ENCODE measurements around the gene CWF19L1. TPM values are rescaled to one million over a fixed set of nuclear protein-coding genes. Genes with fewer than 3 reads are reported as not detected.

CWF19L1 gene
- total and polyA plus RNA-seq, 4 donors: 20.5 to 30.0 (median 24.5) TPM

- H3K9ac ChIP-seq (ENCODE audit: insufficient read depth in 1 of 2, low read length in 2 of 2): no peak overlapping the region
- no peak for DNase-seq
- H3K4me1 ChIP-seq (ENCODE audit: control insufficient read depth in 5 of 5, insufficient read depth in 5 of 5, low read length in 5 of 5): no peaks in the 10 kb centered on the region
- peaks cover 20 to 48% (median 37%) of the 10 kb centered on the region in 4 donors for H3K36me3 ChIP-seq (ENCODE audit: control insufficient read depth in 4 of 4, insufficient read depth in 4 of 4, low read length in 4 of 4)
- H3K4me3 ChIP-seq: no peak overlapping the region
- H3K9me3 ChIP-seq (ENCODE audit: control insufficient read depth in 4 of 4, insufficient read depth in 3 of 4, low read length in 3 of 4): no peaks in the 10 kb centered on the region
- WGBS, 2 donors: 95 to 98% methylated on average over 7 of the region's 7 CpGs
- ATAC-seq (ENCODE audit: insufficient read depth, low FRiP score): no peak
- no peak for TF ChIP-seq CTCF (IDR thresholded peaks at IDR 0.05; ENCODE audit: control extremely low read depth, extremely low read depth)
- no peak overlapping the region for H3K27ac ChIP-seq (ENCODE audit: low read depth in 1 of 2, low read length in 1 of 2)
- no peaks in the 10 kb centered on the region for H3K27me3 ChIP-seq (ENCODE audit: control insufficient read depth in 3 of 3, insufficient read depth in 3 of 3, low read length in 2 of 3)
These were observed 18.6 kb downstream of the CWF19L1 start for GRCh38 chr10:100248820-100249219.

- Histone ChIP-seq H3K27me3 (ENCODE audit: control insufficient read depth in 3 of 3, insufficient read depth in 3 of 3, low read length in 2 of 3) (no peaks in the 10 kb centered on the region), H3K4me1 (ENCODE audit: control insufficient read depth in 5 of 5, insufficient read depth in 5 of 5, low read length in 5 of 5) (no peaks in the 10 kb centered on the region), H3K27ac (ENCODE audit: low read depth in 1 of 2, low read length in 1 of 2) (no peak overlapping the region), H3K4me3 (no peak overlapping the region), H3K9ac (ENCODE audit: insufficient read depth in 1 of 2, low read length in 2 of 2) (no peak overlapping the region), H3K36me3 (ENCODE audit: control insufficient read depth in 4 of 4, insufficient read depth in 4 of 4, low read length in 4 of 4) (peaks cover 27 to 51% (median 36%) of the 10 kb centered on the region in 4 donors), H3K9me3 (ENCODE audit: control insufficient read depth in 4 of 4, insufficient read depth in 3 of 4, low read length in 3 of 4) (no peaks in the 10 kb centered on the region)
- ATAC-seq (ENCODE audit: insufficient read depth, low FRiP score): no peak
- DNase-seq: no peak
- no peak for TF ChIP-seq CTCF (IDR thresholded peaks at IDR 0.05; ENCODE audit: control extremely low read depth, extremely low read depth)
- 92 to 98% methylated on average over 5 of the region's 5 CpGs for WGBS, 2 donors
These were observed 21.8 kb downstream of the CWF19L1 start for GRCh38 chr10:100245484-100246220.

DNA sequence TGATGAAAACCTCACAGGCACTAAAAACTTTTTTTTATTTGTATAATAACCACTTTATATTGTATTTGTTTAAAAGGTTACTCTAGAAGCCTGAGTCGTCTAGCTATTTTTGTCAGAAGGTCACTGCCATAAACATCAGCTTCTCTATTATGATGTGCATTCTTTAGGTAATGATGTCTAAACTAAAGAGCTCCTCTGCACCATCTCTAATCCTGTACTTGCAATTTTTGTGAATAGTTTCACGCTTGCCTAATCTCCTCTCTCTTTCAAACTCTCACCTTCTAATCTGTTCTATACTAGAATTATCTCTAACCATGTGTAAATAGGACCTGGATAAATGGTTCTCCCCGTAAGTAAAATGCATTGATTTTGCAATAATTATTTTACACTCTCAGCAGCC lies 27.6 kb downstream of the CWF19L1 start:
- H3K27ac ChIP-seq (ENCODE audit: low read depth in 1 of 2, low read length in 1 of 2): no peak overlapping the region
- no peaks in the 10 kb centered on the region for H3K4me1 ChIP-seq (ENCODE audit: control insufficient read depth in 5 of 5, insufficient read depth in 5 of 5, low read length in 5 of 5)
- no peak overlapping the region for H3K4me3 ChIP-seq
- no peaks in the 10 kb centered on the region for H3K27me3 ChIP-seq (ENCODE audit: control insufficient read depth in 3 of 3, insufficient read depth in 3 of 3, low read length in 2 of 3)
- TF ChIP-seq CTCF (IDR thresholded peaks at IDR 0.05; ENCODE audit: control extremely low read depth, extremely low read depth): no peak
- 87 to 90% methylated on average over 3 of the region's 3 CpGs for WGBS, 2 donors
- ATAC-seq (ENCODE audit: insufficient read depth, low FRiP score) (no peak), DNase-seq (no peak)
- no peak overlapping the region for H3K9ac ChIP-seq (ENCODE audit: insufficient read depth in 1 of 2, low read length in 2 of 2)
- peaks cover 27 to 56% (median 43%) of the 10 kb centered on the region in 4 donors for H3K36me3 ChIP-seq (ENCODE audit: control insufficient read depth in 4 of 4, insufficient read depth in 4 of 4, low read length in 4 of 4)
- H3K9me3 ChIP-seq (ENCODE audit: control insufficient read depth in 4 of 4, insufficient read depth in 3 of 4, low read length in 3 of 4): no peaks in the 10 kb centered on the region
